ENCODE measurements around the gene GPR84. TPM values are rescaled to one million over a fixed set of nuclear protein-coding genes. Genes with fewer than 3 reads are reported as not detected.

GPR84 gene
- total and polyA plus RNA-seq, 2 of the 13 experiments (the other 11 are each of a cell fraction or from before 2014, with no cell fraction given) = not detected

GRCh38 chr12:54328595-54329337 lies 35.5 kb downstream of the GPR84 start (continued):
- TF ChIP-seq KAT2B (IDR thresholded peaks at IDR 0.05; ENCODE audit: borderline replicate concordance, low read depth, low read length) (no peak), ZNF567 (CRISPR knock-in tag; IDR thresholded peaks at IDR 0.05; ENCODE audit: borderline replicate concordance) (no peak), SIX1 (CRISPR knock-in tag; IDR thresholded peaks at IDR 0.05; ENCODE audit: borderline replicate concordance) (0 out of 2 replicates have a peak, but pooled peaks have one; percentile 12), ZNF367 (CRISPR knock-in tag; IDR thresholded peaks at IDR 0.05; ENCODE audit: borderline replicate concordance) (no peak), MTF2 (CRISPR knock-in tag; IDR thresholded peaks at IDR 0.05; ENCODE audit: borderline replicate concordance) (no peak), IRX3 (CRISPR knock-in tag; IDR thresholded peaks at IDR 0.05; ENCODE audit: borderline replicate concordance, low read depth) (no peak), ATF2 (CRISPR knock-in tag; IDR thresholded peaks at IDR 0.05) (no peak; the same call in 1 of the 2 replicates), ZNF605 (CRISPR knock-in tag; IDR thresholded peaks at IDR 0.05) (no peak), ZHX1 (CRISPR knock-in tag; IDR thresholded peaks at IDR 0.05; ENCODE audit: low read depth) (no peak), MAFF (IDR thresholded peaks at IDR 0.05; ENCODE audit: low read depth, low read length) (no peak), BCL6 (CRISPR knock-in tag; IDR thresholded peaks at IDR 0.05) (peak; percentile 38; the same call in 1 of the 2 replicates), GABPB1 (CRISPR knock-in tag; IDR thresholded peaks at IDR 0.05) (no peak), ZEB1 (IDR thresholded peaks at IDR 0.05; ENCODE audit: insufficient replicate concordance, low read depth) (peak; percentile 86), ZNF546 (CRISPR knock-in tag; conservative IDR thresholded peaks at IDR 0.05) (no peak), SIX4 (CRISPR knock-in tag; IDR thresholded peaks at IDR 0.05) (no peak), HOXA7 (CRISPR knock-in tag; IDR thresholded peaks at IDR 0.05) (no peak), DMTF1 (CRISPR knock-in tag; IDR thresholded peaks at IDR 0.05) (no peak), PRDM15 (CRISPR knock-in tag; IDR thresholded peaks at IDR 0.05) (no peak), CBX2 (IDR thresholded peaks at IDR 0.05; ENCODE audit: low read depth, low read length) (no peak), CBX2 (CRISPR knock-in tag; IDR thresholded peaks at IDR 0.05; ENCODE audit: low read depth) (no peak)
